GM23338 (cell line): ENCODE data around the gene FGF8. TPM values are rescaled to one million over a fixed set of nuclear protein-coding genes. Genes with fewer than 3 reads are reported as not detected.

Source experiments
- ATAC-seq: fragments of 200-7000 bp; cut with Tn5 transposase; 3 replicates; pipeline ENCODE4 v1.9.1; 2020
- DNase-seq: peaks from one replicate; pipeline ENCODE4 v3.0.0-alpha.2; 2015; ENCODE audit warnings: low spot score
- H2AFZ ChIP-seq: fragments of 200-600 bp; sonication (generic); 2 replicates; pipeline ENCODE4 v1.8.0; 2016; ENCODE audit warnings: antibody characterized with exemption, mild to moderate bottlenecking, moderate library complexity
- H3F3A ChIP-seq: fragments of 200-600 bp; sonication (generic); replicated peaks from 2 replicates; pipeline ENCODE4 v1.8.0; 2017; ENCODE audit warnings: antibody characterized with exemption, mixed run types, low read depth
- H3K27ac ChIP-seq: fragments of 200-600 bp; sonication (generic); 2 replicates; pipeline ENCODE4 v1.6.1; 2016; ENCODE audit warnings: low read depth
- H3K27me3 ChIP-seq: fragments of 200-600 bp; sonication (generic); 2 replicates; pipeline ENCODE4 v1.8.0; 2016; ENCODE audit warnings: mild to moderate bottlenecking, mixed run types, moderate library complexity; ENCODE audit not compliant: insufficient read depth
- H3K36me3 ChIP-seq: fragments of 200-600 bp; sonication (generic); 2 replicates; pipeline ENCODE4 v1.8.0; 2016; ENCODE audit warnings: mild to moderate bottlenecking; ENCODE audit not compliant: insufficient read depth
- H3K4me1 ChIP-seq: fragments of 200-600 bp; sonication (generic); 2 replicates; pipeline ENCODE4 v1.8.0; 2016; ENCODE audit warnings: mild to moderate bottlenecking, moderate library complexity; ENCODE audit not compliant: insufficient read depth
- H3K4me2 ChIP-seq: fragments of 200-600 bp; sonication (generic); 2 replicates; pipeline ENCODE4 v1.7.1; 2017; ENCODE audit warnings: mixed run types
- H3K4me3 ChIP-seq: fragments of 200-600 bp; sonication (generic); 2 replicates; pipeline ENCODE4 v1.6.1; 2016; ENCODE audit warnings: mixed run types
- H3K79me2 ChIP-seq: fragments of 200-600 bp; sonication (generic); replicated peaks from 2 replicates; pipeline ENCODE4 v1.8.0; 2017; ENCODE audit warnings: mild to moderate bottlenecking; ENCODE audit not compliant: insufficient read depth
- H3K9me2 ChIP-seq: fragments of 200-600 bp; sonication (generic); 2 replicates; pipeline ENCODE4 v1.8.0; 2017; ENCODE audit not compliant: insufficient read depth
- H4K20me1 ChIP-seq: fragments of 200-600 bp; sonication (generic); replicated peaks from 2 replicates; pipeline ENCODE4 v1.8.0; 2017; ENCODE audit warnings: mild to moderate bottlenecking; ENCODE audit not compliant: insufficient read depth
- H3K27ac Mint-ChIP-seq: 2 replicates; pipeline ENCODE4 v1.8.0; 2020; ENCODE audit warnings: inconsistent platforms, mild to moderate bottlenecking, moderate library complexity, mixed read lengths
- H3K27me3 Mint-ChIP-seq: 3 replicates; pipeline ENCODE4 v1.8.0; 2022; ENCODE audit warnings: low read depth, mild to moderate bottlenecking, moderate library complexity, mixed read lengths, inconsistent platforms; ENCODE audit not compliant: insufficient read depth, poor library complexity
- H3K36me3 Mint-ChIP-seq: 3 replicates; pipeline ENCODE4 v1.8.0; 2021; ENCODE audit warnings: low read depth, mild to moderate bottlenecking, inconsistent platforms, moderate library complexity, mixed read lengths
- H3K4me1 Mint-ChIP-seq: 3 replicates; pipeline ENCODE4 v1.8.0; 2020; ENCODE audit warnings: mild to moderate bottlenecking, inconsistent platforms, mixed read lengths
- H3K4me3 Mint-ChIP-seq: 3 replicates; pipeline ENCODE4 v1.8.0; 2021; ENCODE audit warnings: moderate library complexity, mild to moderate bottlenecking, inconsistent platforms, mixed read lengths
- H3K9me3 Mint-ChIP-seq: 3 replicates; pipeline ENCODE4 v1.8.0; 2020; ENCODE audit warnings: moderate library complexity, mild to moderate bottlenecking, inconsistent platforms, mixed read lengths
- CREB1 ChIP-seq: fragments of 250-450 bp; sonication (Bioruptor Pico); IDR thresholded peaks from 2 replicates; pipeline ENCODE4 v1.5.0; 2020; ENCODE audit warnings: low read depth, mild to moderate bottlenecking, moderate library complexity
- EZH2phosphoT487 ChIP-seq: fragments of 200-600 bp; sonication (generic); IDR thresholded peaks from one replicate; pipeline ENCODE4 v1.8.1; 2018; ENCODE audit warnings: antibody characterized with exemption; ENCODE audit not compliant: unreplicated experiment
- JUNB ChIP-seq: IDR thresholded peaks from one replicate; pipeline ENCODE4 v1.6.1; 2016; ENCODE audit warnings: antibody characterized with exemption; ENCODE audit not compliant: unreplicated experiment
- POLR2AphosphoS5 ChIP-seq: IDR thresholded peaks from 2 replicates; pipeline ENCODE4 v1.6.1; 2016; ENCODE audit warnings: antibody characterized with exemption, low read depth
- STAT1 ChIP-seq: IDR thresholded peaks from one replicate; pipeline ENCODE4 v1.6.1; 2016; ENCODE audit warnings: antibody characterized with exemption; ENCODE audit not compliant: unreplicated experiment
- ZNF114 ChIP-seq: fragments of 250-450 bp; sonication (Bioruptor Pico); IDR thresholded peaks from 2 replicates; pipeline ENCODE4 v1.5.0; 2020; ENCODE audit warnings: mild to moderate bottlenecking, moderate library complexity
- ZNF331 ChIP-seq: fragments of 250-450 bp; sonication (Bioruptor Pico); IDR thresholded peaks from 2 replicates; pipeline ENCODE4 v1.5.0; 2020; ENCODE audit warnings: low read depth, mild to moderate bottlenecking, moderate library complexity
- polyA plus RNA-seq: library from polyadenylated mRNA; unstranded; fragments of >200 nt; fragmentation: Nextera tagmentation; extraction: Ambion mirVana; gene quantifications from 2 replicates; pipeline ENCODE4 v1.2.1, GENCODE V29; 2016
- total RNA-seq: library from RNA; depleted of rRNA; stranded (reverse); fragments of >200 nt; shearing (Covaris generic); gene quantifications from 2 replicates; pipeline ENCODE4 v1.2.3, GENCODE V29; 2014
- TF ChIP-seq, protein P1 (sequence below): fragments of 250-450 bp; sonication (Bioruptor Pico); IDR thresholded peaks from 2 replicates; pipeline ENCODE4 v1.5.0; 2020; ENCODE audit warnings: mild to moderate bottlenecking, moderate library complexity
- TF ChIP-seq, protein P2 (sequence below): IDR thresholded peaks from one replicate; pipeline ENCODE4 v1.6.1; 2018; ENCODE audit warnings: antibody characterized with exemption; ENCODE audit not compliant: unreplicated experiment
- TF ChIP-seq, protein P3 (sequence below): IDR thresholded peaks from 2 replicates; pipeline ENCODE4 v1.6.1; 2016; ENCODE audit warnings: antibody characterized with exemption
- TF ChIP-seq, protein P4 (sequence below), 2 experiments: fragments of 200-600 bp in 1 of 2; sonication (generic) in 1 of 2; conservative IDR thresholded peaks; 2 replicates each; pipeline versions ENCODE4 v1.5.1 to v1.6.1; 2016 to 2017; ENCODE audit warnings: antibody characterized with exemption in 2 of 2, low read depth in 2 of 2, mild to moderate bottlenecking in 2 of 2, moderate library complexity in 1 of 2

FGF8 gene
- total and polyA plus RNA-seq, 2 experiments from 2014 or later, result 1.6 to 6.2 TPM

DNA sequence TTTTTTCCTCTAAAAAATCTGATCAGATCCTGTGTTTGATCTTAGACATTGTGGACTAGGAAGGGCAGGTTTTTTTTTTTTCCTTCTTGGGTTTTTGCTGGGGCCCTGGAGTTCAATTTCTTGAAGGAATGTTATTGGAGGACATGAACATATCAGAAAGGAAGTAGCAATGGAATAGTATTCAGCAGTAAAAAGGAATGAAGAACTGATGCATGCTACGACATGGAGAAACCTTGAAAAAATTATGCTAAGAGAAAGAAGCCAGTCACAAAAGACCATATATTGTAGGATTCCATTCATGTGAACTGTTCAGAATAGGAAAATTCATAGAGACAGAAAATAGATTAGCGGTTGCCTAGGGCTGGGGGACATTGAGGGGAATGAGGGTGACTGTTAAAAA lies 34.0 kb downstream of the FGF8 start:
- H3K9me3 Mint-ChIP-seq, result no peaks in the 10 kb centered on the region; the same call in 2 of the 3 replicates
- no peaks in the 10 kb centered on the region for H3K9me2 ChIP-seq
- no peaks in the 10 kb centered on the region for H4K20me1 ChIP-seq
- no peaks in the 10 kb centered on the region for H3K36me3 Mint-ChIP-seq
- peaks cover 2% of the 10 kb centered on the region for H3K27me3 Mint-ChIP-seq
- H3K4me2 ChIP-seq, result no peak overlapping the region
- no peak overlapping the region for H3K27ac Mint-ChIP-seq
- no peak overlapping the region for H3K4me3 ChIP-seq
- no peaks in the 10 kb centered on the region for H3K36me3 ChIP-seq
- H3K4me1 Mint-ChIP-seq, result no peaks in the 10 kb centered on the region
- H3K79me2 ChIP-seq, result no peaks in the 10 kb centered on the region
- no peak for DNase-seq
- no peak overlapping the region for H2AFZ ChIP-seq
- no peaks in the 10 kb centered on the region for H3K27me3 ChIP-seq
- no peaks in the 10 kb centered on the region for H3F3A ChIP-seq
- TF ChIP-seq STAT1, result no peak
- TF ChIP-seq EZH2phosphoT487, result no peak
- TF ChIP-seq JUNB, result no peak
- TF ChIP-seq POLR2AphosphoS5, result no peak
- TF ChIP-seq, protein P1, sequence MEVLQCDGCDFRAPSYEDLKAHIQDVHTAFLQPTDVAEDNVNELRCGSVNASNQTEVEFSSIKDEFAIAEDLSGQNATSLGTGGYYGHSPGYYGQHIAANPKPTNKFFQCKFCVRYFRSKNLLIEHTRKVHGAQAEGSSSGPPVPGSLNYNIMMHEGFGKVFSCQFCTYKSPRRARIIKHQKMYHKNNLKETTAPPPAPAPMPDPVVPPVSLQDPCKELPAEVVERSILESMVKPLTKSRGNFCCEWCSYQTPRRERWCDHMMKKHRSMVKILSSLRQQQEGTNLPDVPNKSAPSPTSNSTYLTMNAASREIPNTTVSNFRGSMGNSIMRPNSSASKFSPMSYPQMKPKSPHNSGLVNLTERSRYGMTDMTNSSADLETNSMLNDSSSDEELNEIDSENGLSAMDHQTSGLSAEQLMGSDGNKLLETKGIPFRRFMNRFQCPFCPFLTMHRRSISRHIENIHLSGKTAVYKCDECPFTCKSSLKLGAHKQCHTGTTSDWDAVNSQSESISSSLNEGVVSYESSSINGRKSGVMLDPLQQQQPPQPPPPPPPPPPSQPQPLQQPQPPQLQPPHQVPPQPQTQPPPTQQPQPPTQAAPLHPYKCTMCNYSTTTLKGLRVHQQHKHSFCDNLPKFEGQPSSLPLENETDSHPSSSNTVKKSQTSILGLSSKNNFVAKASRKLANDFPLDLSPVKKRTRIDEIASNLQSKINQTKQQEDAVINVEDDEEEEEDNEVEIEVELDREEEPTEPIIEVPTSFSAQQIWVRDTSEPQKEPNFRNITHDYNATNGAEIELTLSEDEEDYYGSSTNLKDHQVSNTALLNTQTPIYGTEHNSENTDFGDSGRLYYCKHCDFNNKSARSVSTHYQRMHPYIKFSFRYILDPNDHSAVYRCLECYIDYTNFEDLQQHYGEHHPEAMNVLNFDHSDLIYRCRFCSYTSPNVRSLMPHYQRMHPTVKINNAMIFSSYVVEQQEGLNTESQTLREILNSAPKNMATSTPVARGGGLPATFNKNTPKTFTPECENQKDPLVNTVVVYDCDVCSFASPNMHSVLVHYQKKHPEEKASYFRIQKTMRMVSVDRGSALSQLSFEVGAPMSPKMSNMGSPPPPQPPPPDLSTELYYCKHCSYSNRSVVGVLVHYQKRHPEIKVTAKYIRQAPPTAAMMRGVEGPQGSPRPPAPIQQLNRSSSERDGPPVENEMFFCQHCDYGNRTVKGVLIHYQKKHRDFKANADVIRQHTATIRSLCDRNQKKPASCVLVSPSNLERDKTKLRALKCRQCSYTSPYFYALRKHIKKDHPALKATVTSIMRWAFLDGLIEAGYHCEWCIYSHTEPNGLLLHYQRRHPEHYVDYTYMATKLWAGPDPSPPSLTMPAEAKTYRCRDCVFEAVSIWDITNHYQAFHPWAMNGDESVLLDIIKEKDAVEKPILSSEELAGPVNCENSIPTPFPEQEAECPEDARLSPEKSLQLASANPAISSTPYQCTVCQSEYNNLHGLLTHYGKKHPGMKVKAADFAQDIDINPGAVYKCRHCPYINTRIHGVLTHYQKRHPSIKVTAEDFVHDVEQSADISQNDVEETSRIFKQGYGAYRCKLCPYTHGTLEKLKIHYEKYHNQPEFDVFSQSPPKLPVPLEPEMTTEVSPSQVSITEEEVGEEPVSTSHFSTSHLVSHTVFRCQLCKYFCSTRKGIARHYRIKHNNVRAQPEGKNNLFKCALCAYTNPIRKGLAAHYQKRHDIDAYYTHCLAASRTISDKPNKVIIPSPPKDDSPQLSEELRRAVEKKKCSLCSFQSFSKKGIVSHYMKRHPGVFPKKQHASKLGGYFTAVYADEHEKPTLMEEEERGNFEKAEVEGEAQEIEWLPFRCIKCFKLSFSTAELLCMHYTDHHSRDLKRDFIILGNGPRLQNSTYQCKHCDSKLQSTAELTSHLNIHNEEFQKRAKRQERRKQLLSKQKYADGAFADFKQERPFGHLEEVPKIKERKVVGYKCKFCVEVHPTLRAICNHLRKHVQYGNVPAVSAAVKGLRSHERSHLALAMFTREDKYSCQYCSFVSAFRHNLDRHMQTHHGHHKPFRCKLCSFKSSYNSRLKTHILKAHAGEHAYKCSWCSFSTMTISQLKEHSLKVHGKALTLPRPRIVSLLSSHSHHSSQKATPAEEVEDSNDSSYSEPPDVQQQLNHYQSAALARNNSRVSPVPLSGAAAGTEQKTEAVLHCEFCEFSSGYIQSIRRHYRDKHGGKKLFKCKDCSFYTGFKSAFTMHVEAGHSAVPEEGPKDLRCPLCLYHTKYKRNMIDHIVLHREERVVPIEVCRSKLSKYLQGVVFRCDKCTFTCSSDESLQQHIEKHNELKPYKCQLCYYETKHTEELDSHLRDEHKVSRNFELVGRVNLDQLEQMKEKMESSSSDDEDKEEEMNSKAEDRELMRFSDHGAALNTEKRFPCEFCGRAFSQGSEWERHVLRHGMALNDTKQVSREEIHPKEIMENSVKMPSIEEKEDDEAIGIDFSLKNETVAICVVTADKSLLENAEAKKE, result no peak
- no peak for TF ChIP-seq ZNF331
- TF ChIP-seq, protein P2, sequence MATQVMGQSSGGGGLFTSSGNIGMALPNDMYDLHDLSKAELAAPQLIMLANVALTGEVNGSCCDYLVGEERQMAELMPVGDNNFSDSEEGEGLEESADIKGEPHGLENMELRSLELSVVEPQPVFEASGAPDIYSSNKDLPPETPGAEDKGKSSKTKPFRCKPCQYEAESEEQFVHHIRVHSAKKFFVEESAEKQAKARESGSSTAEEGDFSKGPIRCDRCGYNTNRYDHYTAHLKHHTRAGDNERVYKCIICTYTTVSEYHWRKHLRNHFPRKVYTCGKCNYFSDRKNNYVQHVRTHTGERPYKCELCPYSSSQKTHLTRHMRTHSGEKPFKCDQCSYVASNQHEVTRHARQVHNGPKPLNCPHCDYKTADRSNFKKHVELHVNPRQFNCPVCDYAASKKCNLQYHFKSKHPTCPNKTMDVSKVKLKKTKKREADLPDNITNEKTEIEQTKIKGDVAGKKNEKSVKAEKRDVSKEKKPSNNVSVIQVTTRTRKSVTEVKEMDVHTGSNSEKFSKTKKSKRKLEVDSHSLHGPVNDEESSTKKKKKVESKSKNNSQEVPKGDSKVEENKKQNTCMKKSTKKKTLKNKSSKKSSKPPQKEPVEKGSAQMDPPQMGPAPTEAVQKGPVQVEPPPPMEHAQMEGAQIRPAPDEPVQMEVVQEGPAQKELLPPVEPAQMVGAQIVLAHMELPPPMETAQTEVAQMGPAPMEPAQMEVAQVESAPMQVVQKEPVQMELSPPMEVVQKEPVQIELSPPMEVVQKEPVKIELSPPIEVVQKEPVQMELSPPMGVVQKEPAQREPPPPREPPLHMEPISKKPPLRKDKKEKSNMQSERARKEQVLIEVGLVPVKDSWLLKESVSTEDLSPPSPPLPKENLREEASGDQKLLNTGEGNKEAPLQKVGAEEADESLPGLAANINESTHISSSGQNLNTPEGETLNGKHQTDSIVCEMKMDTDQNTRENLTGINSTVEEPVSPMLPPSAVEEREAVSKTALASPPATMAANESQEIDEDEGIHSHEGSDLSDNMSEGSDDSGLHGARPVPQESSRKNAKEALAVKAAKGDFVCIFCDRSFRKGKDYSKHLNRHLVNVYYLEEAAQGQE, result no peak
- TF ChIP-seq, protein P3, sequence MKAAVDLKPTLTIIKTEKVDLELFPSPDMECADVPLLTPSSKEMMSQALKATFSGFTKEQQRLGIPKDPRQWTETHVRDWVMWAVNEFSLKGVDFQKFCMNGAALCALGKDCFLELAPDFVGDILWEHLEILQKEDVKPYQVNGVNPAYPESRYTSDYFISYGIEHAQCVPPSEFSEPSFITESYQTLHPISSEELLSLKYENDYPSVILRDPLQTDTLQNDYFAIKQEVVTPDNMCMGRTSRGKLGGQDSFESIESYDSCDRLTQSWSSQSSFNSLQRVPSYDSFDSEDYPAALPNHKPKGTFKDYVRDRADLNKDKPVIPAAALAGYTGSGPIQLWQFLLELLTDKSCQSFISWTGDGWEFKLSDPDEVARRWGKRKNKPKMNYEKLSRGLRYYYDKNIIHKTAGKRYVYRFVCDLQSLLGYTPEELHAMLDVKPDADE, result no peak
- TF ChIP-seq CREB1 (CRISPR knock-in tag), result no peak
- TF ChIP-seq ZNF114, result no peak
- TF ChIP-seq, protein P4, sequence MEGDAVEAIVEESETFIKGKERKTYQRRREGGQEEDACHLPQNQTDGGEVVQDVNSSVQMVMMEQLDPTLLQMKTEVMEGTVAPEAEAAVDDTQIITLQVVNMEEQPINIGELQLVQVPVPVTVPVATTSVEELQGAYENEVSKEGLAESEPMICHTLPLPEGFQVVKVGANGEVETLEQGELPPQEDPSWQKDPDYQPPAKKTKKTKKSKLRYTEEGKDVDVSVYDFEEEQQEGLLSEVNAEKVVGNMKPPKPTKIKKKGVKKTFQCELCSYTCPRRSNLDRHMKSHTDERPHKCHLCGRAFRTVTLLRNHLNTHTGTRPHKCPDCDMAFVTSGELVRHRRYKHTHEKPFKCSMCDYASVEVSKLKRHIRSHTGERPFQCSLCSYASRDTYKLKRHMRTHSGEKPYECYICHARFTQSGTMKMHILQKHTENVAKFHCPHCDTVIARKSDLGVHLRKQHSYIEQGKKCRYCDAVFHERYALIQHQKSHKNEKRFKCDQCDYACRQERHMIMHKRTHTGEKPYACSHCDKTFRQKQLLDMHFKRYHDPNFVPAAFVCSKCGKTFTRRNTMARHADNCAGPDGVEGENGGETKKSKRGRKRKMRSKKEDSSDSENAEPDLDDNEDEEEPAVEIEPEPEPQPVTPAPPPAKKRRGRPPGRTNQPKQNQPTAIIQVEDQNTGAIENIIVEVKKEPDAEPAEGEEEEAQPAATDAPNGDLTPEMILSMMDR (conservative IDR thresholded peaks at IDR 0.05; ENCODE audit: low read depth in 2 of 2), result no peak
- ATAC-seq, result no peak
- no peak overlapping the region for H3K27ac ChIP-seq
- H3K4me3 Mint-ChIP-seq, result no peak overlapping the region
- H3K4me1 ChIP-seq, result no peaks in the 10 kb centered on the region
